ENCODE measurements around the gene SETD1A. TPM values are rescaled to one million over a fixed set of nuclear protein-coding genes. Genes with fewer than 3 reads are reported as not detected.
A peak's percentile ranks its signal among the peaks of the same experiment; 100 is the strongest.

Gene SETD1A
- total RNA-seq = 10 to 100 TPM; 11.8 to 17.7 TPM
- long read RNA-seq, donor 1, partial matches to known transcripts = 0 of 1 reads
- long read RNA-seq, donor 1, other reads (novel, unspliced or antisense) = 1 of 1 reads
- long read RNA-seq, donor 2, partial matches to known transcripts = 5 of 5 reads
- long read RNA-seq, donor 2, other reads (novel, unspliced or antisense) = 0 of 5 reads

- peak; percentile 100 for DNase-seq (ENCODE audit: low spot score)
- intact Hi-C loops (cut with DNase I) = no loop called here
Observed at GRCh38 chr16:30957456-30958174, at the start of gene SETD1A. SETD1A (plus strand) TSS chr16:30957754; CDS start chr16:30958732, 978 bp downstream.

- intact Hi-C loops (cut with DNase I) = loop anchor here (5.0 to 10.0 kb wide), 2 partner anchors 46 to 48 kb away; no protein-coding TSS in a partner anchor
Observed at GRCh38 chr16:30910427-30911029, 47.0 kb upstream of the SETD1A start.

GRCh38 chr16:30912794-30913412 is 44.7 kb upstream of the SETD1A start:
- DNase-seq (ENCODE audit: low spot score) = no peak
- intact Hi-C loops (cut with DNase I) = loop anchor here (5.0 to 10.0 kb wide), 2 partner anchors 48 to 51 kb away; no protein-coding TSS in a partner anchor

More at GRCh38 chr16:30910427-30911029, 47.0 kb upstream of the SETD1A start:
- DNase-seq (ENCODE audit: low spot score) = no peak

GRCh38 chr16:30914830-30915229 is 42.7 kb upstream of the SETD1A start:
- DNase-seq (ENCODE audit: low spot score) = no peak
- intact Hi-C loops (cut with DNase I) = loop anchor here (5.0 to 10.0 kb wide), 2 partner anchors 50 to 53 kb away; no protein-coding TSS in a partner anchor

- no peak for DNase-seq (ENCODE audit: low spot score)
- intact Hi-C loops (cut with DNase I) = loop anchor here in 1 of 2 donors (10.0 kb wide), 1 partner anchor 54 kb away; no protein-coding TSS in a partner anchor
Observed at GRCh38 chr16:30918614-30919013, 38.9 kb upstream of the SETD1A start.

- intact Hi-C loops (cut with DNase I) = loop anchor here in 1 of 2 donors (2.0 kb wide), 1 partner anchor 76 kb away; no protein-coding TSS in a partner anchor
- DNase-seq (ENCODE audit: low spot score) = no peak
Observed at GRCh38 chr16:30920891-30921290, 36.7 kb upstream of the SETD1A start.

- intact Hi-C loops (cut with DNase I) = loop anchor here in 1 of 2 donors (2.0 kb wide), 1 partner anchor 77 kb away; no protein-coding TSS in a partner anchor
- no peak for DNase-seq (ENCODE audit: low spot score)
Observed at GRCh38 chr16:30921459-30921747, 36.2 kb upstream of the SETD1A start.

- intact Hi-C loops (cut with DNase I) = loop anchor here in 1 of 2 donors (2.0 kb wide), 1 partner anchor 77 kb away; no protein-coding TSS in a partner anchor
- DNase-seq (ENCODE audit: low spot score) = peak; percentile 97
Observed at GRCh38 chr16:30921748-30922419, 35.7 kb upstream of the SETD1A start.

GRCh38 chr16:30922420-30922959 is 35.1 kb upstream of the SETD1A start:
- intact Hi-C loops (cut with DNase I) = no loop called here
- peak; percentile 100 for DNase-seq (ENCODE audit: low spot score)

- intact Hi-C loops (cut with DNase I) = no loop called here
- peak; percentile 100 for DNase-seq (ENCODE audit: low spot score)
Observed at GRCh38 chr16:30922960-30923535, 34.5 kb upstream of the SETD1A start.

- intact Hi-C loops (cut with DNase I) = no loop called here
- DNase-seq (ENCODE audit: low spot score) = peak; percentile 89
Observed at GRCh38 chr16:30923554-30924075, 33.9 kb upstream of the SETD1A start, which contains the start of gene FBXL19. FBXL19 (plus strand) TSS chr16:30923572; CDS start chr16:30925755, 2,183 bp downstream.

- intact Hi-C loops (cut with DNase I) = no loop called here
- DNase-seq (ENCODE audit: low spot score) = peak; percentile 72
Observed at GRCh38 chr16:30924076-30924912, 33.3 kb upstream of the SETD1A start.

- intact Hi-C loops (cut with DNase I) = no loop called here
- peak; percentile 52 for DNase-seq (ENCODE audit: low spot score)
Observed at GRCh38 chr16:30924913-30925631, 32.5 kb upstream of the SETD1A start.

GRCh38 chr16:30925632-30925987 is 31.9 kb upstream of the SETD1A start:
- intact Hi-C loops (cut with DNase I) = no loop called here
- DNase-seq (ENCODE audit: low spot score) = peak; percentile 79

GRCh38 chr16:30925995-30926811 is 31.4 kb upstream of the SETD1A start:
- DNase-seq (ENCODE audit: low spot score) = no peak
- intact Hi-C loops (cut with DNase I) = no loop called here

Measured in posterior vena cava (tissue), 2 donors.